GM21619 (cell line): Measurements from ENCODE around the gene DYNC1LI1.
"Not testable (repeated sequence)": the region's sequence is repeated elsewhere in the genome, so short reads cannot be mapped to it uniquely, and the experiment has no call there.

ENCODE experiments used
- ATAC-seq: cut with Tn5 transposase; IDR thresholded peaks from one replicate; pipeline ENCODE4 v1.9.1; 2021; ENCODE audit not compliant: unreplicated experiment

Gene DYNC1LI1

GRCh38 chr3:32540899-32541298 is 29.8 kb downstream of the DYNC1LI1 start:
- ATAC-seq = no peak

- no peak for ATAC-seq
Observed at GRCh38 chr3:32532434-32532833, 38.2 kb downstream of the DYNC1LI1 start.

GRCh38 chr3:32531010-32531647 is 39.5 kb downstream of the DYNC1LI1 start:
- peak; percentile 61 for ATAC-seq

GRCh38 chr3:32525720-32526119 is 44.9 kb downstream of the DYNC1LI1 start:
- ATAC-seq = no peak

GRCh38 chr3:32522682-32523081 is 48.0 kb downstream of the DYNC1LI1 start:
- no peak for ATAC-seq

GRCh38 chr3:32518921-32519320 is 51.7 kb downstream of the DYNC1LI1 start:
- not testable (repeated sequence) for ATAC-seq

GRCh38 chr3:32516751-32517150 is 53.9 kb downstream of the DYNC1LI1 start:
- peak; percentile 21 for ATAC-seq

- ATAC-seq = no peak
Observed at GRCh38 chr3:32511005-32511404, 59.7 kb downstream of the DYNC1LI1 start.

- ATAC-seq = peak; percentile 88
Observed at GRCh38 chr3:32510075-32510724, 60.5 kb downstream of the DYNC1LI1 start.

GRCh38 chr3:32508711-32509110 is 61.9 kb downstream of the DYNC1LI1 start:
- no peak for ATAC-seq

GRCh38 chr3:32506466-32506865 is 64.2 kb downstream of the DYNC1LI1 start:
- no peak for ATAC-seq

- peak; percentile 1 for ATAC-seq
Observed at GRCh38 chr3:32502946-32503286, 67.7 kb downstream of the DYNC1LI1 start.

GRCh38 chr3:32502118-32502945 is 68.3 kb downstream of the DYNC1LI1 start, which contains the start of gene CMTM6:
Gene CMTM6 (minus strand): TSS chr3:32502852. CDS start chr3:32502745, 107 bp downstream.
- ATAC-seq = peak; percentile 61

GRCh38 chr3:32501783-32502117 is 68.9 kb downstream of the DYNC1LI1 start:
- ATAC-seq = no peak

GRCh38 chr3:32500880-32501782 is 69.5 kb downstream of the DYNC1LI1 start:
- ATAC-seq = no peak

- no peak for ATAC-seq
Observed at GRCh38 chr3:32500231-32500630, 70.4 kb downstream of the DYNC1LI1 start.

GRCh38 chr3:32499585-32499984 is 71.1 kb downstream of the DYNC1LI1 start:
- ATAC-seq = no peak

GRCh38 chr3:32498992-32499391 is 71.7 kb downstream of the DYNC1LI1 start:
- no peak for ATAC-seq

- ATAC-seq = no peak
Observed at GRCh38 chr3:32498252-32498651, 72.4 kb downstream of the DYNC1LI1 start.

- ATAC-seq = no peak
Observed at GRCh38 chr3:32495609-32496008, 75.0 kb downstream of the DYNC1LI1 start.

GRCh38 chr3:32495085-32495484 is 75.6 kb downstream of the DYNC1LI1 start:
- ATAC-seq = no peak
